GM12873 (cell line): Measurements from ENCODE around the gene PLCB4.

ENCODE experiments used
- CTCF ChIP-seq: IDR thresholded peaks from 2 replicates; pipeline ENCODE4 v1.5.1; 2012; ENCODE audit warnings: low read depth, mild to moderate bottlenecking, moderate library complexity, low read length, control low read depth; ENCODE audit not compliant: insufficient read depth; ENCODE audit errors: missing control alignments

Gene PLCB4

GRCh38 chr20:9061434-9061833 is 7.5 kb upstream of the PLCB4 start:
- no peak for TF ChIP-seq CTCF

GRCh38 chr20:9062066-9062465 is 6.8 kb upstream of the PLCB4 start:
- no peak for TF ChIP-seq CTCF

- TF ChIP-seq CTCF = no peak
These were observed 2.7 kb upstream of the PLCB4 start for GRCh38 chr20:9066191-9066590.

- no peak for TF ChIP-seq CTCF
These were observed 570 bp upstream of the PLCB4 start for GRCh38 chr20:9068233-9068801.

GRCh38 chr20:9070304-9070703 is 1.4 kb downstream of the PLCB4 start:
- TF ChIP-seq CTCF = no peak

- no peak for TF ChIP-seq CTCF
These were observed 3.3 kb downstream of the PLCB4 start for GRCh38 chr20:9071976-9072726.

- TF ChIP-seq CTCF = no peak
These were observed 4.1 kb downstream of the PLCB4 start for GRCh38 chr20:9072861-9073500.
